GM12872 (cell line): ENCODE results near the gene NRXN2.

Source experiments
- CTCF ChIP-seq: IDR thresholded peaks from 3 replicates; pipeline ENCODE4 v1.5.1; 2011; ENCODE audit warnings: low read depth, mild to moderate bottlenecking, low read length, moderate library complexity; ENCODE audit not compliant: insufficient read depth

NRXN2 gene

GRCh38 chr11:64569300-64569970, 153.6 kb downstream of the NRXN2 start:
- no peak for TF ChIP-seq CTCF

- TF ChIP-seq CTCF, result no peak
Measured at GRCh38 chr11:64568584-64569140, 154.3 kb downstream of the NRXN2 start.

- TF ChIP-seq CTCF, result no peak
Measured at GRCh38 chr11:64568041-64568571, 154.9 kb downstream of the NRXN2 start.

GRCh38 chr11:64566915-64567891, 155.8 kb downstream of the NRXN2 start:
- TF ChIP-seq CTCF, result no peak

- no peak for TF ChIP-seq CTCF
Measured at GRCh38 chr11:64566042-64566914, 156.7 kb downstream of the NRXN2 start.

GRCh38 chr11:64564947-64565889, 157.8 kb downstream of the NRXN2 start:
- no peak for TF ChIP-seq CTCF
